Effector memory CD4-positive, alpha-beta T cell (primary cell): Measurements from ENCODE around the gene ZDHHC15.
"Not testable (repeated sequence)": the region's sequence is repeated elsewhere in the genome, so short reads cannot be mapped to it uniquely, and the experiment has no call there.

Experiments
- DNase-seq, 3 donors: peaks; one replicate each; pipeline ENCODE4 v3.0.0-alpha.2; 2020
- H3K27ac ChIP-seq: 2 replicates; pipeline ENCODE4 v1.7.0; 2013; ENCODE audit warnings: mild to moderate bottlenecking, low read length, moderate library complexity; ENCODE audit not compliant: insufficient read depth, poor library complexity, severe bottlenecking
- H3K27me3 ChIP-seq: replicated peaks from 2 replicates; pipeline ENCODE4 v1.7.0; 2013; ENCODE audit warnings: mild to moderate bottlenecking, low read length; ENCODE audit not compliant: insufficient read depth, control insufficient read depth, poor library complexity, severe bottlenecking
- H3K36me3 ChIP-seq: 2 replicates; pipeline ENCODE4 v1.7.0; 2013; ENCODE audit warnings: mild to moderate bottlenecking, low read length, moderate library complexity; ENCODE audit not compliant: control insufficient read depth, insufficient read depth
- H3K4me1 ChIP-seq: 2 replicates; pipeline ENCODE4 v1.7.0; 2013; ENCODE audit warnings: low read length, mild to moderate bottlenecking; ENCODE audit not compliant: control insufficient read depth, insufficient read depth, poor library complexity, severe bottlenecking
- H3K4me3 ChIP-seq: 2 replicates; pipeline ENCODE4 v1.7.0; 2013; ENCODE audit warnings: low read length, low read depth, mild to moderate bottlenecking; ENCODE audit not compliant: insufficient read depth, poor library complexity, severe bottlenecking
- H3K9me3 ChIP-seq: 2 replicates; pipeline ENCODE4 v1.7.0; 2013; ENCODE audit warnings: mild to moderate bottlenecking, low read length, moderate library complexity; ENCODE audit not compliant: control insufficient read depth

The ZDHHC15 gene

DNA sequence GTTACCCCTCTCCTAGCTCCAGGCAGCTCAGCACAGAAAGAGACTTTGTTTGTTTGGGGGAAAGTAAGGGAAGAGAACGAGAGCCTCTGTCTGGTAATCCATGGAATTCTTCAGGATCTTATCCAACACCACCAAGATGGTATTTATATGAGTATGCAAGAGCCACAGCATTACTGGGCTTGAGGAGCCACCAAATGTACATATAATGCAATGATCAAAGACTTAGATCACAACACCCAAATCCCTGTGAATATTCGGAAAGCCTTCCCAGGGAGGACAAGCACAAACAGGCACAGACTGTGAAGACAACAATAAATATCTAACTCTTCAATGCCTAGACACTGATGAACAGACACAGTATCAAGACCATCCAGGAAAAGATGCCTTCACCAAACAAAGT lies 132.4 kb downstream of the ZDHHC15 start:
- DNase-seq = no peak
- Histone ChIP-seq H3K4me3 (no peak overlapping the region), H3K9me3 (no peaks in the 10 kb centered on the region), H3K36me3 (no peaks in the 10 kb centered on the region), H3K4me1 (no peaks in the 10 kb centered on the region), H3K27me3 (no peaks in the 10 kb centered on the region), H3K27ac (no peak overlapping the region)

DNA sequence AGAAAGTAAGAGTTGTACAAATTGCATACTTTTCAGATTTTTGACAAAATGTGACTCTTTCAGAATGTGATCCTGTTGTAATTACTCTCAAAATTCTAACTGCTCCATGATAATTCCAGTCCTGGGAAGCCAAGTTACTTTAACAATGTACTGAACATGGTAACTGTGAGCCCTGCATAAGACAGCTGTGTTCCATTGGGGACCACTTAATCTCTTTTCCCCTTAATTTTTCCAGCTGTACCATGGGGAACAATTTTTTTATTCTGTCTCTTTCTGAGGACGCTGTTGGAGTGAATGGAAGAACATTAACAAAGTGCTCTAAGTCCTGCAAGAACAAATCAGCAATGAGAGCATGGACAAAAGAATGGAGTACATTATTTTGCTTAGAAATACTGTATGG lies 153.1 kb downstream of the ZDHHC15 start:
- Histone ChIP-seq H3K9me3 (no peaks in the 10 kb centered on the region), H3K4me3 (no peak overlapping the region), H3K4me1 (no peaks in the 10 kb centered on the region), H3K27ac (no peak overlapping the region), H3K36me3 (no peaks in the 10 kb centered on the region), H3K27me3 (no peaks in the 10 kb centered on the region)
- DNase-seq = no peak

DNA sequence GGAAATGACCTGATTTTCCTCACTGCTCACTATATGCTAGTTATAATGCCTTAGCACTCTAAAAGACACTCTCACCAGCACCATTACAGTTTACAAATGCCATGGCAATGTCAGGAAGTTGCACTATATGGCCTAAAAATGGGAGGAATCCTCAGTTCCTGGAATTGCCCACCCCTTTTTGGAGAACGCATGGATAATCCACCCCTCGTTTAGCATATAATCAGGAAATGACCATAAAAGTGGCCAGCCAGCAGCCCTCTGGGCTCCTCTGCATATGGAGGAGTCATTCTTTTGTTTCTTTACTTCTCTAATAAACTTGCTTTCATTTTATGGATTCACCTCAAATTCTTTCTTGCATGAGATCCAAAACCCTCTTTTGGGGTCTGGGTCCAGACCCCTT lies 156.0 kb downstream of the ZDHHC15 start:
- H3K9me3 ChIP-seq = no peaks in the 10 kb centered on the region
- no peaks in the 10 kb centered on the region for H3K4me1 ChIP-seq
- no peak for DNase-seq
- H3K4me3 ChIP-seq = no peak overlapping the region
- H3K36me3 ChIP-seq = no peaks in the 10 kb centered on the region
- no peak overlapping the region for H3K27ac ChIP-seq
- no peaks in the 10 kb centered on the region for H3K27me3 ChIP-seq

DNA sequence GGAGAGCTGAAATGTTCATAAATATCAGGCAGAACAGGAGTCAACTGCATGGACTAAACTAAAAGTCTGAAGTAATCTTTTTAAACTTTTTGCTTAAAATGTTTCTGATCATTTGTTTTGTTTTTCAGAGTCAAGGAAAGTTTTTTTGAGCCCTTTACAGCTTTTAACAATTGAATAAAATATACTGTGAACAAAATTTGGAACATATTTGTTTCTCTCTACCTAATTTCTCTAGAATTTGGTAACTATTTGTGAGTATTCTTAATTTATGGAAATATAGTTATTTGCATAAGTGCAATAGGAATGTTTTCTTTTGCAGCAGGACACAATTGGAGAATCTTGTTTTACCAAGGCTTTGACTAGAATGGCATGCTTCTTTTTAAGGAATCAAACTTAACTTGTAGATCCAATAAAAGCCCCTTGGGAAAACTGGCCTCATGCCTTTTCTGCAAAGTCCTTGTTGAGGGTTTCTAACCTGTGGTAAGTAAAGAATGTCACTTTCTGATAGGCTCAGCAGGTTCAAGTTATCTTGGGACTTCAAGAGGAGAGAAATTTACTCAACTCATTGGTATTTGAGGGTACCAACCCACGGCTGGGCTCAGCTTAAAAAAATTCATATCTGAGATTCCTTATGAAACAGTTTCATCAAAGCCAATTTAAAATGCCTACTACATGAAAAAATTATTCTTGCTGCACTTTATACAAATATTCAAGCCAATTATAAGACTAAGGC lies 157.4 kb downstream of the ZDHHC15 start:
- no peak for DNase-seq
- Histone ChIP-seq H3K27me3 (no peaks in the 10 kb centered on the region), H3K4me3 (no peak overlapping the region), H3K9me3 (no peaks in the 10 kb centered on the region), H3K36me3 (no peaks in the 10 kb centered on the region), H3K4me1 (no peaks in the 10 kb centered on the region), H3K27ac (no peak overlapping the region)

DNA sequence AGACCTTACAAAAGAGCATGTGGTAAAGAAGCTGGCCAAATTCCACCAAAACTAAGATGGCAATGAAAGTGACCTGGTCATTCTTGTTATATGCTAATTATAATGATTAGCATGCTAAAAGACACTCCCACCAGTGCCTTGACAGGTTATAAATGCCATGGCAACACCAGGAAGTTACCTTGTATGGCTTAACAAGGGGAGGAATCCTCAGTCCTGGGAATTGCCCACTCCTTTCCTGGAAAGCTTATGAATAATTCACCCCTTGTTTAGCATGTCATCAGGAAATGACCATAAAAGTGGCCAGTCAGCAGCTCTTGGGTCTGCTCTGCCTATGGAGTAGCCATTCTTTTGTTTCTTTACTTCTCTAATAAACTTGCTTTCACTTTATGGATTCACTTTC lies 161.0 kb downstream of the ZDHHC15 start:
- H3K36me3 ChIP-seq = no peaks in the 10 kb centered on the region
- no peak for DNase-seq
- H3K27me3 ChIP-seq = no peaks in the 10 kb centered on the region
- no peaks in the 10 kb centered on the region for H3K4me1 ChIP-seq
- H3K27ac ChIP-seq = no peak overlapping the region
- H3K4me3 ChIP-seq = no peak overlapping the region
- no peaks in the 10 kb centered on the region for H3K9me3 ChIP-seq

DNA sequence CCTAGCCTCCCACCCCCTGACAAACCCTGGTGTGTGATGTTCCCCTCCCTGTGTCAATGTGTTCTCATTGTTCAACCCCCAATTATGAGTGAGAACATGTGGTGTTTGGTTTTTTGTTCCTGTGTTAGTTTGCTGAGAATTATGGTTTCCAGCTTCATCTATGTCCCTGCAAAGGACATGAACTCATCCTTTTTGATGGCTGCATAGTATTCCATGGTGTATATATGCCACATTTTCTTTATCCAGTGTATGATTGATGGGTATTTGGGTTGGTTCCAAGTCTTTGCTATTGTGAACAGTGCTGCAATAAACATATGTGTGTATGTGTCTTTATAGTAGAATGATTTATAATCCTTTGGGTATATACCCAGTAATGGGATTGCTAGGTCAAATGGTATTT lies 174.2 kb downstream of the ZDHHC15 start:
- not testable (repeated sequence) for H3K27ac ChIP-seq, H3K9me3 ChIP-seq, DNase-seq, H3K27me3 ChIP-seq, H3K4me3 ChIP-seq, H3K4me1 ChIP-seq, H3K36me3 ChIP-seq

DNA sequence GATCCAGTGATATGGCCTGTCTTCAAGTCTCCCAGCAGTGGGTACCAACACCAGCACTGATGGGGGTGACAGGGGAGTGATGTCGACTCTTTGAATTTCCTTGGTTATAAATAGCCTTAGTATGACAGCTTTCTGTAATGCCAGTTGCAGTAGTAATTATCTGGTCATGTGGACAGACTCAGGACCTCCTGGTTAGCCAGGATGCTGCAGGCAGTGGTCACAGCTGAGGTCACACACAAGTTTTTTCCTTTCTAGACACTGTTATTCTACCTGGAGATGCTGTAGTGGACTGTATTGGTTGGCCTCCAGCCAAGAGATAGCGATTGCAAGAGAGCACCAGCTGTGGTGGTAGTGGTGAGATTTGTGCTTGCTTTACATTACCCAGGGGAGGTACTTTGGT lies 185.3 kb downstream of the ZDHHC15 start:
- Histone ChIP-seq H3K9me3 (no peaks in the 10 kb centered on the region), H3K36me3 (peaks cover 3% of the 10 kb centered on the region), H3K4me1 (no peaks in the 10 kb centered on the region), H3K27me3 (no peaks in the 10 kb centered on the region), H3K27ac (no peak overlapping the region), H3K4me3 (no peak overlapping the region)
- DNase-seq = no peak

DNA sequence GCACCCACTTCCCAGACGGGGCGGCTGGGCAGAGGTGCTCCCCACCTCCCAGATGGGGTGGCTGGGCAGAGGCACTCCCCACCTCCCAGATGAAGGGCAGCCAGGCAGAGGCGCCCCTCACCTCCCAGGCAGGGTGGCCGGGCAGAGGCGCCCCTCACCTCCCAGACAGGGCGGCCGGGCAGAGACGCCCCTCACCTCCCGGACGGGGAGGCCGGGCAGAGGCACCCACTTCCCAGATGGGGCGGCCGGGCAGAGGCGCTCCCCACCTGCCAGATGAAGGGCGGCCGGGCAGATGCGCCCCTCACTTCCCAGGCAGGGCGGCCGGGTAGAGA lies 187.7 kb downstream of the ZDHHC15 start:
- no peaks in the 10 kb centered on the region for H3K27me3 ChIP-seq

DNA sequence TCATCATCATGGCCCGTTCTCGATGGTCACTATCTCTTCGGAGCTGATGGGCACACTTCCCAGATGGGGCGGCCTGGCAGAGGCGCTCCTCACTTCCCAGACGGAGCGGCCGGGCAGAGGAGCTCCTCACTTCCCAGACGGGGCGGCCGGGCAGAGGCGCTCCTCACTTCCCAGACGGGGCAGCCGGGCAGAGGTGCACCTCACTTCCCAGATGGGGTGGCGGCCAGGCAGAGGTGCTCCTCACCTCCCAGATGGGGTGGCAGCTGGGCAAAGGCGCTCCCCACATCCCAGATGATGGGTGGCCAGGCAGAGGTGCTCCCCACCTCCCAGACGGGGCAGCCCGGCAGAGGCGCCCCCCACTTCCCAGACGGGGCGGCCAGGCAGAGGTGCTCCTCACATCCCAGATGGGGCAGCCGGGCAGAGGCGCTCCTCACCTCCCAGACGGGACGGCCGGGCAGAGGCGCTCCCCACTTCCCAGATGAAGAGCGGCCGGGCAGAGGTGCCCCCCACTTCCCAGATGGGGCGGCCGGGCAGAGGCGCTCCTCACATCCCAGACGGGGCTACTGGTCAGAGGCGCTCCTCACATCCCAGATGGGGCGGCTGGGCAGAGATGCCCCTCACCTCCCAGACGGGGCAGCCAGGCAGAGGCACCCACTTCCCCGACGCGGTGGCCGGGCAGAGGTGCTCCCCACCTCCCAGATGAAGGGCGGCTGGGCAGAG lies 188.3 kb downstream of the ZDHHC15 start:
- not testable (repeated sequence) for H3K4me3 ChIP-seq, H3K4me1 ChIP-seq, H3K27ac ChIP-seq, H3K9me3 ChIP-seq, H3K27me3 ChIP-seq, DNase-seq, H3K36me3 ChIP-seq

More for the DNA sequence above, 187.7 kb downstream of the ZDHHC15 start:
- H3K9me3 ChIP-seq = no peaks in the 10 kb centered on the region
- H3K4me3 ChIP-seq = no peak overlapping the region
- no peak for DNase-seq
- peaks cover 3% of the 10 kb centered on the region for H3K36me3 ChIP-seq
- H3K27ac ChIP-seq = no peak overlapping the region
- no peaks in the 10 kb centered on the region for H3K4me1 ChIP-seq

DNA sequence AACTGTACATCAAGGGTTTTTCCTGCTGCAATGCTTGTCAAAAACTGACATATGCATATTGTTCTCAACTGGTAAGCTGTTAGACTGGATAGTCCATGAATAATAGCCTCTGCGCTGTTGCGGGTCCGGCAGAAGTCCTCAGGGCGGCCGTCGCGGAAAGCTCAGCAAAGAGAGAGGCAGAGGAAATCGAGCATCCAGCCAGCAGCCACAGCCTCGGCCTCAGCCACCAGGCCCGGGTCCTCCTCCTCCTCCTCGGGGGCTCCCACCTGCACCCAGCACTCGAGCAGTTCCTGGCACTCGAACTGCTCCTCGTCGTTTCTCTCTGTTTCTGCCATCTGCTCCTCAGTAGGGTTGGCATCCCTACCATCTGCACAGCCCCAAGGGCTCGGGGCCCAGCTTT lies 195.2 kb downstream of the ZDHHC15 start:
- Histone ChIP-seq H3K27me3 (no peaks in the 10 kb centered on the region), H3K9me3 (no peaks in the 10 kb centered on the region), H3K27ac (no peak overlapping the region), H3K4me1 (no peaks in the 10 kb centered on the region), H3K36me3 (no peaks in the 10 kb centered on the region), H3K4me3 (no peak overlapping the region)
- DNase-seq = no peak
